Measurements from ENCODE around the gene CYTH3.

- TF ChIP-seq, protein P1, sequence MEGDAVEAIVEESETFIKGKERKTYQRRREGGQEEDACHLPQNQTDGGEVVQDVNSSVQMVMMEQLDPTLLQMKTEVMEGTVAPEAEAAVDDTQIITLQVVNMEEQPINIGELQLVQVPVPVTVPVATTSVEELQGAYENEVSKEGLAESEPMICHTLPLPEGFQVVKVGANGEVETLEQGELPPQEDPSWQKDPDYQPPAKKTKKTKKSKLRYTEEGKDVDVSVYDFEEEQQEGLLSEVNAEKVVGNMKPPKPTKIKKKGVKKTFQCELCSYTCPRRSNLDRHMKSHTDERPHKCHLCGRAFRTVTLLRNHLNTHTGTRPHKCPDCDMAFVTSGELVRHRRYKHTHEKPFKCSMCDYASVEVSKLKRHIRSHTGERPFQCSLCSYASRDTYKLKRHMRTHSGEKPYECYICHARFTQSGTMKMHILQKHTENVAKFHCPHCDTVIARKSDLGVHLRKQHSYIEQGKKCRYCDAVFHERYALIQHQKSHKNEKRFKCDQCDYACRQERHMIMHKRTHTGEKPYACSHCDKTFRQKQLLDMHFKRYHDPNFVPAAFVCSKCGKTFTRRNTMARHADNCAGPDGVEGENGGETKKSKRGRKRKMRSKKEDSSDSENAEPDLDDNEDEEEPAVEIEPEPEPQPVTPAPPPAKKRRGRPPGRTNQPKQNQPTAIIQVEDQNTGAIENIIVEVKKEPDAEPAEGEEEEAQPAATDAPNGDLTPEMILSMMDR (IDR thresholded peaks at IDR 0.05), result no peak
- TF ChIP-seq MAX (IDR thresholded peaks at IDR 0.05) (no peak), FOSL2 (IDR thresholded peaks at IDR 0.05) (no peak), FOSL2 (CRISPR knock-in tag; IDR thresholded peaks at IDR 0.05) (no peak), HMGXB4 (CRISPR knock-in tag; IDR thresholded peaks at IDR 0.05; ENCODE audit: borderline replicate concordance) (no peak), SREBF2 (IDR thresholded peaks at IDR 0.05) (no peak), JUNB (IDR thresholded peaks at IDR 0.05) (no peak), CHD4 (IDR thresholded peaks at IDR 0.05; ENCODE audit: borderline replicate concordance) (no peak), POLR2A (IDR thresholded peaks at IDR 0.05; ENCODE audit: low read length) (no peak), REST (IDR thresholded peaks at IDR 0.05) (no peak), BHLHE40 (IDR thresholded peaks at IDR 0.05; ENCODE audit: low read depth, low read length) (no peak), KDM1A (IDR thresholded peaks at IDR 0.05; ENCODE audit: low read depth) (no peak)
Measured at GRCh38 chr7:6286486-6286885, 14.1 kb upstream of the CYTH3 start.

Measured in A549 (cell line).